Fibroblast of pulmonary artery (primary cell): ENCODE data around the gene ZBTB25.
A peak's percentile ranks its signal among the peaks of the same experiment; 100 is the strongest.

Experiments
- DNase-seq: peaks from one replicate; pipeline ENCODE4 v3.0.0-alpha.2; 2010; ENCODE audit warnings: low read depth
- H3K4me3 ChIP-seq: replicated peaks from 2 replicates; pipeline ENCODE4 v1.5.1; 2011; ENCODE audit warnings: low read depth, mild to moderate bottlenecking, control low read depth, low read length, moderate library complexity
- CTCF ChIP-seq: IDR thresholded peaks from 2 replicates; pipeline ENCODE4 v1.5.1; 2011; ENCODE audit warnings: mild to moderate bottlenecking, control low read depth, low read length, inconsistent platforms; ENCODE audit errors: missing control alignments

The ZBTB25 gene

GRCh38 chr14:64416348-64416932 lies 87.2 kb downstream of the ZBTB25 start:
- no peak overlapping the region for H3K4me3 ChIP-seq
- DNase-seq, result no peak
- TF ChIP-seq CTCF, result no peak

DNA sequence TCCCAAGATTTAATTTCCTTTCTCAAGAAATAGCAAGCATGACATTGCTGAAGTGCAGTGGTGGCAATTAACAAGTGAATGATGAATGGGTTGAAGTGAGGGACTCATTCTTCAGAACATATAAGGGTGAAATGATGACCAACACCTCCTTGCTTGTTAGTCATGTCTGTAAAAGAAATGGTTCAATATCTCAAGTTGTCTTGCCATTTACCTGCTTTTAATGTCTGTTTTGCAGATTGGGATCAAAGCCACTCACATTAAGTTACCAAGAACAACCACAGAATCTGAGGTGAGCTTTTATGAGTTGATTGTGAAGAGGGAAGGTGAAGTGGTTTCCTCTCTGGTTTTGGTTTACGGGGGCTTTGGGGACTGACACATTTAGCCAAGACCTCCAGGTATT lies 91.4 kb downstream of the ZBTB25 start:
- TF ChIP-seq CTCF, result no peak
- no peak overlapping the region for H3K4me3 ChIP-seq
- DNase-seq, result no peak

DNA sequence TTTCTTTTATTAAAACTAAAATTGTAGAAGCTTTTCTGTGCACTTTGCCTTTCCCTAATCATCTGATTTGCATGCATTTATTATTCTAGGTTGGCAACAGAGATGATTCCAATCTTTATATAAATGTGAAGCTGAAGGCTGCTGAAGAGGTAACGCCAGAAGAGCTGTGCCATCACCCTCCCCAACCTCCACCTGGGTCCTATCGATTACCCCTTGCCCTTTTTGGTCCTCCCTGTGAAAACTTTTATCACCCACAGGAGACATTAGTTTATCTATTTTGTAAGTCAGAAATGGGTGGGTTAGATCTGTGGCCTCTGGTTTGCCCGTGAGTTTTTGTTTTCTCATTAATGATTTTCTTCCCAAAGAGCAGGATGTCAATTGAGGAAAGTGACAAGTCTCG lies 92.6 kb downstream of the ZBTB25 start:
- no peak for DNase-seq
- no peak for TF ChIP-seq CTCF
- H3K4me3 ChIP-seq, result no peak overlapping the region

- TF ChIP-seq CTCF, result no peak
- peak; percentile 65 for DNase-seq
- H3K4me3 ChIP-seq, result no peak overlapping the region
Measured at GRCh38 chr14:64410084-64410774, 93.4 kb downstream of the ZBTB25 start.

GRCh38 chr14:64409126-64409920 lies 94.3 kb downstream of the ZBTB25 start:
- no peak for TF ChIP-seq CTCF
- no peak overlapping the region for H3K4me3 ChIP-seq
- no peak for DNase-seq

DNA sequence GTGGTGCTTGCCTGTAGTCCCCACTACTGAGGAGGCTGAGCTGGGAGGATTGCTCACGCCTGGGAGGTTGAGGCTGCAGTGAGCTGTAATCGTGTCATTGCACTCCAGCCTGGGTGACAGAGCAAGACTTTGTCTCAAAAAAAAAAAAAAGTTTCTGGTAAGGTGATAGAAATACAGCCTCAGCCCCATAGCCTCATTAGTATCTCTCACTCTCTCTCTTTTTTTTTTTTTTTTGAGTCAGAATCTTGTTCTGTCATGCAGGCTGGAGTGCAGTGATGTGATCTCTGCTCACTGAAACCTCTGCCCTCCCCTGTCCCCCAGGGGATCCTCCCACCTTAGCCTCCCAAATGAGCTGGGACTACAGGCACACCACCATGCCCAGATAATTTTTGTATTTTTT lies 96.3 kb downstream of the ZBTB25 start:
- TF ChIP-seq CTCF, result no peak
- DNase-seq, result no peak
- H3K4me3 ChIP-seq, result no peak overlapping the region

GRCh38 chr14:64405295-64405694 lies 98.3 kb downstream of the ZBTB25 start:
- DNase-seq, result no peak
- H3K4me3 ChIP-seq, result no peak overlapping the region
- TF ChIP-seq CTCF, result no peak
